Epithelial cell of prostate (primary cell): Measurements from ENCODE around the gene SMIM11.
"Not testable (repeated sequence)": the region's sequence is repeated elsewhere in the genome, so short reads cannot be mapped to it uniquely, and the experiment has no call there.

Experiments
- DNase-seq: peaks from one replicate; pipeline ENCODE4 v3.0.0-alpha.2; 2011; ENCODE audit warnings: low read depth, low spot score
- H3K27ac ChIP-seq: fragments of 450-650 bp; 2 replicates; pipeline ENCODE4 v1.5.1; 2017; ENCODE audit warnings: mild to moderate bottlenecking

SMIM11 gene

GRCh38 chr21:34374940-34375618 is at the start of gene SMIM11:
Gene SMIM11, plus strand, starts transcription at chr21:34375507. Its CDS starts 3,998 bp downstream, at chr21:34379505.
- H3K27ac ChIP-seq, DNase-seq: not testable (repeated sequence)

GRCh38 chr21:34330055-34330454 is 45.3 kb upstream of the SMIM11 start:
- no peak for DNase-seq
- no peak overlapping the region for H3K27ac ChIP-seq

- DNase-seq, result no peak
- no peak overlapping the region for H3K27ac ChIP-seq
Measured at GRCh38 chr21:34331726-34332125, 43.6 kb upstream of the SMIM11 start.

DNA sequence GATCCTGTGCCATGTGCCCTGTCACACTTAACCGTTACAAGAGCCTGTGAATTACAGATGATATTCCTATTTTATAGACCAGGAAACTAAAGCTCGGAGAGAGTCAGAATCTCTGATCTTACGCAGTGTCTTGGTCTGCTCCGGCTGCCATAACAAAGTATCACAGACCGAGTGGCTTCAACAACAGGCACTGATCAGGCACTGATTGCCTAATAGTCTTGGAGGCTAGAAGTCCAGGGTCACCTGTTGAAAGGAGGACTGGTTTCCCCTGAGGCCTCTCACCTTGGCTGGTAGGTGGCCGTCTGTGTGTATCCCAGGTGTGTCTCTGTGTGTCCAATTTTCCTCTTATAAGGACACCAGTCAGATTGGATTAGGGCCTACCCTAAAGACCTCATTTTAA is 43.0 kb upstream of the SMIM11 start:
- no peak overlapping the region for H3K27ac ChIP-seq
- no peak for DNase-seq

GRCh38 chr21:34333121-34333739 is 42.1 kb upstream of the SMIM11 start:
- DNase-seq, result no peak
- H3K27ac ChIP-seq, result no peak overlapping the region

DNA sequence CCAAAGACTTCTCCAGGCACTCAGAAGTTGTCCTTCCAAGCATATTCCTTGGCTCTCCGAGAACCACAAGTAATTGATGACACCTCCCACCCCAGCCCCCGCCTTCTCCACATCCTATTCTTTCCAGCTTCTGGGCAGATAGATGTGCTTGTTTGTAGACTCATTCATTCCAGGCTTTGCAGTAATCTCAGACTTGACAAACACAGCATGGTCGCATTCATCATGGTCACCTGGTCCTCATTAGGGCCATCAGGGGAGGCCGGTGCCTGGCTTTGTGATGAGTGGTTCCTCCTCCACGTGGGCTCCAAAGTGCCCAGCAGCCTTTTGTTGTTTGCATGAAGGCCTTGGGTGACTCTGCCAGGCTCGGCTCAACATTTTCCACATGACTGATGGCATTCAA is 40.0 kb upstream of the SMIM11 start:
- no peak for DNase-seq
- no peak overlapping the region for H3K27ac ChIP-seq

GRCh38 chr21:34336245-34336644 is 39.1 kb upstream of the SMIM11 start:
- DNase-seq, result no peak
- no peak overlapping the region for H3K27ac ChIP-seq

GRCh38 chr21:34336756-34337391 is 38.4 kb upstream of the SMIM11 start:
- no peak overlapping the region for H3K27ac ChIP-seq
- no peak for DNase-seq

GRCh38 chr21:34337741-34338140 is 37.6 kb upstream of the SMIM11 start:
- no peak overlapping the region for H3K27ac ChIP-seq
- no peak for DNase-seq

GRCh38 chr21:34338226-34338625 is 37.1 kb upstream of the SMIM11 start:
- no peak for DNase-seq
- no peak overlapping the region for H3K27ac ChIP-seq

DNA sequence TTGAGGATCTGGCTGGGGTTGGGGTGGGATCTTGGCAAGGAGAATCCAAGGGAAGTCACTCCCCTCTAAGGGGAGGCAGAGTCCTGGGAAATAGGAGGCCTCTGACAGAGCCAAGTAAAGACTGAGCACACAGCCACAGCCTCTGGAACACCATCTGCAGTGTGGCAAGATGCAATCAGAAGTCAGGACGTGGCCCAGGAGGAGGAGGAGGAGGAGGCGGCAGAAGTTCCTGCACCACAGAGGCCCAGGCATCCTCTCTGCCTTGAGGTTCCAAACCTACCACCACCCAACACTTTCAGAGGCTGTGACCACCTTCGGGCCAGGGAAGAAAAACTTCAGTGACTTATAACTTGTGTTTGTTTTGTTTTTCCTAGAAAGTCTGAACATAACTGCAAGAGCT is 35.2 kb upstream of the SMIM11 start:
- no peak overlapping the region for H3K27ac ChIP-seq
- no peak for DNase-seq

GRCh38 chr21:34342476-34342875 is 32.8 kb upstream of the SMIM11 start:
- DNase-seq, result no peak
- H3K27ac ChIP-seq, result no peak overlapping the region

GRCh38 chr21:34343347-34343746 is 32.0 kb upstream of the SMIM11 start:
- DNase-seq, result no peak
- no peak overlapping the region for H3K27ac ChIP-seq

DNA sequence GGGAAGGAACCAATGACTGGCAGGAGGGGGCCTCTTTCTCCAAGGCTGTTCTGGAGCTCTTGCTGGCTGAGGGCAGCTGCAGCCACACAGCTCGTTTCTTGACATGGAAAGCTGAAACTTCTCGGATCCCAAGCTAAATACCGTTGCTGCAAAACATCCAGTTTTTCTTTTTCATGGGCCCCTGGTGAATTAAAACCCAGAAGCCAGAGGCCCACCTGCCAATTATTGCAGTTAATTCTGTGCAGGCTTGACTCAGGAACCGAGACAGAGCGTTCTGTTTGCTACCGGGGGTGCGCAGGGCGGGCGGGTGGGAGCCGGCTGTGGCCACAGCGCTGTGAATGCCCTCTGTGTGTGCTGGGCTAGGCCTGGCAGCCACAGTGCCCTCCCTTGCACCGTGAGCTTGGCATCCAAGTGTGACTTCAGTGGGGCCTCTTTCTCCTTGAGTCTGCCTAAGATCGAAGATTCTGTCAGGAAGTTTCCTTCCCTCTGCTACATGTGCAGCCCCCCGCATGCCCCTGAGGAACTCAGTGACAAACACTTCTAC is 31.4 kb upstream of the SMIM11 start:
- H3K27ac ChIP-seq, result no peak overlapping the region
- no peak for DNase-seq

GRCh38 chr21:34344584-34344983 is 30.7 kb upstream of the SMIM11 start:
- H3K27ac ChIP-seq, result no peak overlapping the region
- DNase-seq, result no peak

DNA sequence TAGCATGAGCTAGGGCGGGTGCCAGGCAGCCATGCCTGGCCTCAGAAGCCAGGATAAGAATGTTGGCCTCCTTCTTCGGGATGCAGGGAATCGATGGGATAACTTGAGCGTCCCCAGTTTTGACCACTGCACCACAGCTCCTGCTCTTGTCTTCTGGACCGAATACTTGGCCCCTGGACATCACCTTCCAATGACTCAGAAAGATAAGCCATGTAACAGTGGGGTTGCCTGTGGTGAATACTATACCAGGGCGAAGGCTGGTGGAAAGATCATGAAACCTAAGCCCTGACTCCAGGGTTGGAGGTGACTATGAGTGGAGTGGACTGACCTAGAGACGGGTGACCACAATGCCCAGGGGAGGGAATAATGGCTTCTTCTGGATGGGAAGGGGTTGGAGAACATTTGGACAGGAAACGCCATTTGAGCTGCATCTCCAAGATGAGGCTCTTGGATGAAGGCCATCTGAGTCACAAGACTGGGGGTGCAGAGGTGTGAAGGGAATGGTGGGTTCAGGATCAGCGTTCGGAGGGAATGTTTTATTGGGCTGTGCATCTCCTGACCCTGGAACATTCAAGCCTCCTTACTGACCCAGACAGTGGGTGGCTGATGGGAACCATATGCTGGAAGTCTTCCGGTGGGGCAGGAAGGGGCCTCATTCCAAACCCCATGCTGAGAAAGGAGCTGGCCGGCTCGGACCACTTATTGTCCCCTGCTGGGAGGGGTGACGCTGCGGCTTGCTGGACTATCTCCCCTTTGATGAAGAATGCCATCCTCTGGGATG is 30.0 kb upstream of the SMIM11 start:
- no peak for DNase-seq
- no peak overlapping the region for H3K27ac ChIP-seq

- DNase-seq, result no peak
- no peak overlapping the region for H3K27ac ChIP-seq
Measured at GRCh38 chr21:34345892-34346291, 29.4 kb upstream of the SMIM11 start.

DNA sequence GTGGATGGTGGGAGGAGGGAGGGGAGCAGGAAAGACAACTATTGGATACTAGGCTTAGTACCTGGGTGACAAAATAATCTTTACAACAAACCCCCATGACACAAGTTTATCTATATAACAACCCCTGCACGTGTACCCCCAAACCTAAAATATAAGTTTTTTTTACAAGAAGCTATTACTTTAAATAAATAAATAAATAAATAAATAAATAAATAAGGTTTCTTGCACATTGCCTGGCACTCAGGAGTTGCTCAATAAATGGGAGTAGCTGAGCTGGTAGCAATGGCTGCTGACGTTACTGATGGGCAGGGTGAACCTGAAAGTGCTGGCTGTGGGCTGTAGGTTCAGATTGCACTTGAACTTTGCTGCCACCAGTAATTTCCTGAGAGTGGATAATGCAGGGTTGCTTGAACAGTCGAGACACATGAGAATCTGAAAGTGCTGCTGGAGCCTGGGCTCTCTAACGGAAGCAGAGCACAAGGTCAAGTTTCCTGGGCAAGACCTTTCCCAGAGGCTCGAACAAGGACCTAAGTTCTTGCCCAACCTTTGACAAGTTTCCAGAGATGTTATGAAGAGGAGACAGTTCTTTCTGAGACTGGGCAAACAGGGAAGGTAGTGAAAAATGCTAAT is 26.3 kb upstream of the SMIM11 start:
- no peak overlapping the region for H3K27ac ChIP-seq
- DNase-seq, result no peak

DNA sequence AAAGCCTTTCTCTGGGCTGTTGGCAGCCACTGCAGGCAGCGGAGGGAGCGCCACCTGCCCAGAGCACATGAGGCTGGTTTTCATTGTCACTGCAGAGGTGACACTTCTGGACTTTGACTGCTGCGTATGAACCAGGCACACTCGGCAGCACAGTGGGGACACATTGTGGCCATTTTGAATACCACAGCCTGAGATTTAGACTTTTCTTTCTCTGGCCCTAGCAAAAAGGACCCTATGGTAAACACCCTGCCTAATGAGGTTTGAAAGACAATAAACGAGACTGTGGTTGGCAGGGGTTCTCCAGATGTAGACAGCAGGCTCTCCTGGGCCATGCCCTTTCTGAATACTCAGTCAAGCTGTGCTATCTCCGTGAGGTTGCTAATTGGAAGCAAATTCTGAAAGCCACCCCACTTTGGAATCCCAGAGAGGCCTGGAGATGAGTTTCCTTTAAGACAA is 23.5 kb upstream of the SMIM11 start:
- H3K27ac ChIP-seq, result no peak overlapping the region
- DNase-seq, result no peak

- DNase-seq, result no peak
- H3K27ac ChIP-seq, result no peak overlapping the region
Measured at GRCh38 chr21:34352556-34352955, 22.8 kb upstream of the SMIM11 start.
